Smooth muscle cell (in vitro differentiated cells): Measurements from ENCODE around the gene CTDSPL. TPM values are rescaled to one million over a fixed set of nuclear protein-coding genes. Genes with fewer than 3 reads are reported as not detected.

Experiments
- DNase-seq: peaks from one replicate; lab custom pipeline; 2025; ENCODE audit not compliant: unreplicated experiment; lab: John Stamatoyannopoulos, UW
- H2AFZ ChIP-seq: fragments of 200-600 bp; sonication (generic); 2 replicates; pipeline ENCODE4 v1.6.0; 2016; ENCODE audit warnings: antibody characterized with exemption, low read depth, mild to moderate bottlenecking
- H3F3A ChIP-seq: fragments of 200-600 bp; sonication (generic); 2 replicates; pipeline ENCODE4 v1.6.0; 2017; ENCODE audit warnings: antibody characterized with exemption, low read depth
- H3K27ac ChIP-seq: fragments of 200-600 bp; sonication (generic); 2 replicates; pipeline ENCODE4 v1.5.1; 2016; ENCODE audit warnings: low read depth, mild to moderate bottlenecking
- H3K27me3 ChIP-seq: fragments of 200-600 bp; sonication (generic); 2 replicates; pipeline ENCODE4 v1.6.1; 2016; ENCODE audit warnings: low read depth, mild to moderate bottlenecking
- H3K36me3 ChIP-seq: fragments of 200-600 bp; sonication (generic); 2 replicates; pipeline ENCODE4 v1.5.1; 2016; ENCODE audit warnings: low read depth
- H3K4me1 ChIP-seq: fragments of 200-600 bp; sonication (generic); 2 replicates; pipeline ENCODE4 v1.5.1; 2016; ENCODE audit warnings: low read depth
- H3K4me2 ChIP-seq: fragments of 200-600 bp; sonication (generic); 2 replicates; pipeline ENCODE4 v1.6.0; 2016; ENCODE audit warnings: mild to moderate bottlenecking
- H3K4me3 ChIP-seq: fragments of 200-600 bp; sonication (generic); 2 replicates; pipeline ENCODE4 v1.5.1; 2016; ENCODE audit warnings: mild to moderate bottlenecking
- H3K79me2 ChIP-seq: fragments of 200-600 bp; sonication (generic); 2 replicates; pipeline ENCODE4 v1.6.0; 2016; ENCODE audit warnings: low read depth, mild to moderate bottlenecking
- H3K9ac ChIP-seq: fragments of 200-600 bp; sonication (generic); 2 replicates; pipeline ENCODE4 v1.6.0; 2016; ENCODE audit warnings: low read depth
- H3K9me3 ChIP-seq: fragments of 200-600 bp; sonication (generic); replicated peaks from 2 replicates; pipeline ENCODE4 v1.5.1; 2016; ENCODE audit warnings: low read depth
- H4K20me1 ChIP-seq: fragments of 200-600 bp; sonication (generic); 2 replicates; pipeline ENCODE4 v1.6.0; 2016; ENCODE audit warnings: low read depth
- CTCF ChIP-seq: fragments of 200-600 bp; sonication (generic); IDR thresholded peaks from 2 replicates; pipeline ENCODE4 v1.5.1; 2017; ENCODE audit warnings: borderline replicate concordance, mild to moderate bottlenecking, antibody characterized with exemption; ENCODE audit not compliant: insufficient read depth, poor library complexity, severe bottlenecking
- WGBS: methylation state at CpG from one replicate; pipeline ENCODE4 v1.1.7; 2016; ENCODE audit warnings: low lambda C conversion rate; 5-methylcytosine and 5-hydroxymethylcytosine counted together
- polyA plus RNA-seq: library from polyadenylated mRNA; unstranded; fragments of >200 nt; fragmentation: Nextera tagmentation; extraction: Ambion mirVana; gene quantifications from 2 replicates; pipeline ENCODE4 v1.2.1, GENCODE V29; 2016
- total RNA-seq: library from RNA; depleted of rRNA; stranded (reverse); fragments of >200 nt; gene quantifications from 2 replicates; pipeline ENCODE4 v1.2.3, GENCODE V29; 2014

Gene CTDSPL
- total and polyA plus RNA-seq, 2 experiments from 2014 or later, result 31.3 to 34.3 TPM

DNA sequence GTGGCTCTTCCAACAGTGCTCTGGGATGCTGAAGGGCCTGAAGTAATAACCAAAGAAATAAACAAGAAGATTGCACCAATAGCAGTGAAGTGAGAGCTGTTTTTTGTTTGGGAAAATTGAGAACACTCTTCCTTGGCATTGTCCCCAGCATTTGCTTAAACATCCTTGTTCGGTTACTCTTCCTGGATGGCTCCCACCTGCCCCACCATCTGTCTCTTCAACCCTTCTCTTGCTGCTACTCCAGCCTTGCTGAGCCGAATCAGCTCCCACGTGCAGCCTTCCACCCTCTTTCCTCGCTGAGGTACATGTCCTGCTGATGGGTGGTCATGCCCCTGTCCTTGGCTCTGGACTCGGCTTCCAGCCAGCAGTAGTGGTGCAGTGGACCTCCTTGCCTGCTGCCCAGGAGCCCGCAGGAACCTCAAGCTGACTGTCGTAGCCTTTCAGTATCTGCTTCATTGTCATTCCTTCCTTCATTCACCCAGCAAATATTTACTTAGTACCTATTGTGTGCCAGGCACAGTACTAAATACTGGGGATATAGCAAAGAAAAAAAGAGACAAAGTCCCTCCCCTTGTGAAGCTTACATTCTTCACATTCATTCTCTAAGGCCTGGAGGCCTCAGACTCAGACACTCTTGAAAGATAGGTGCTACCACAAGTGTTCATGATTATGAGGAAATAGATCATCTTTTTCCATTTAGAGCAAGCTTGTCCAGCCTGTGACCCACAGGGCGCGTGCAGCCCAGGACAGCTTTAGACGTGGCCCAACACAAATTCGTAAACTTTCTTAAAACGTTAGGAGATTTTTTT, 111.8 kb downstream of the CTDSPL start:
- Histone ChIP-seq H3K36me3 (no peaks in the 10 kb centered on the region), H3K9me3 (no peaks in the 10 kb centered on the region), H3K4me2 (no peak overlapping the region), H3K9ac (no peak overlapping the region), H2AFZ (no peak overlapping the region), H3K4me1 (no peaks in the 10 kb centered on the region), H3K27me3 (no peaks in the 10 kb centered on the region), H3F3A (no peaks in the 10 kb centered on the region), H3K27ac (no peak overlapping the region), H3K79me2 (no peaks in the 10 kb centered on the region), H3K4me3 (no peak overlapping the region), H4K20me1 (no peaks in the 10 kb centered on the region)
- no peak for TF ChIP-seq CTCF
- WGBS, result 93% methylated on average over 12 of the region's 12 CpGs
- DNase-seq, result no peak

GRCh38 chr3:37974121-37975083, 112.7 kb downstream of the CTDSPL start:
- no peak overlapping the region for H2AFZ ChIP-seq
- no peak overlapping the region for H3K27ac ChIP-seq
- no peaks in the 10 kb centered on the region for H3K27me3 ChIP-seq
- no peaks in the 10 kb centered on the region for H3K36me3 ChIP-seq
- H3K9ac ChIP-seq, result no peak overlapping the region
- H3K4me1 ChIP-seq, result no peaks in the 10 kb centered on the region
- no peak overlapping the region for H3K4me2 ChIP-seq
- no peaks in the 10 kb centered on the region for H3K9me3 ChIP-seq
- H3K79me2 ChIP-seq, result no peaks in the 10 kb centered on the region
- TF ChIP-seq CTCF, result peak; percentile 65
- WGBS, result 84% methylated on average over 9 of the region's 9 CpGs
- H3K4me3 ChIP-seq, result no peak overlapping the region
- DNase-seq, result no peak
- no peaks in the 10 kb centered on the region for H4K20me1 ChIP-seq
- H3F3A ChIP-seq, result no peaks in the 10 kb centered on the region

GRCh38 chr3:37979541-37980461, 118.1 kb downstream of the CTDSPL start:
- Histone ChIP-seq H3K4me3 (no peak overlapping the region), H4K20me1 (no peaks in the 10 kb centered on the region), H3K4me1 (no peaks in the 10 kb centered on the region), H3K4me2 (no peak overlapping the region), H2AFZ (no peak overlapping the region), H3K79me2 (no peaks in the 10 kb centered on the region), H3F3A (no peaks in the 10 kb centered on the region), H3K9me3 (no peaks in the 10 kb centered on the region), H3K27ac (no peak overlapping the region), H3K9ac (no peak overlapping the region), H3K27me3 (no peaks in the 10 kb centered on the region), H3K36me3 (no peaks in the 10 kb centered on the region)
- no peak for DNase-seq
- TF ChIP-seq CTCF, result no peak
- 94% methylated on average over 8 of the region's 8 CpGs for WGBS
